AG10803 (cell line): ENCODE measurements around the gene RRP8.

Experiments used
- DNase-seq: peaks from one replicate; pipeline ENCODE4 v3.0.0; 2010; ENCODE audit warnings: low read depth
- H3K4me3 ChIP-seq: 2 replicates; pipeline ENCODE4 v1.5.1; 2011; ENCODE audit warnings: mild to moderate bottlenecking, low read length, control low read depth
- CTCF ChIP-seq: conservative IDR thresholded peaks from 2 replicates; pipeline ENCODE4 v1.5.1; 2011; ENCODE audit warnings: mild to moderate bottlenecking, low read length, control low read depth, inconsistent platforms

RRP8 gene

GRCh38 chr11:6559369-6559768 is 44.0 kb downstream of the RRP8 start:
- DNase-seq: no peak
- TF ChIP-seq CTCF: no peak
- H3K4me3 ChIP-seq: no peak overlapping the region

GRCh38 chr11:6557761-6558674 is 45.4 kb downstream of the RRP8 start:
- no peak overlapping the region for H3K4me3 ChIP-seq
- no peak for DNase-seq
- TF ChIP-seq CTCF: no peak

- DNase-seq: no peak
- no peak overlapping the region for H3K4me3 ChIP-seq
- TF ChIP-seq CTCF: no peak
These were observed 46.4 kb downstream of the RRP8 start for GRCh38 chr11:6557063-6557462.

- DNase-seq: no peak
- no peak for TF ChIP-seq CTCF
- no peak overlapping the region for H3K4me3 ChIP-seq
These were observed 47.1 kb downstream of the RRP8 start for GRCh38 chr11:6556139-6556949.

GRCh38 chr11:6554828-6555706 is 48.3 kb downstream of the RRP8 start:
- DNase-seq: no peak

More at GRCh38 chr11:6554828-6555706, 48.3 kb downstream of the RRP8 start:
- no peak overlapping the region for H3K4me3 ChIP-seq
- no peak for TF ChIP-seq CTCF
